AG08395 (cell line): ENCODE measurements around the gene STIM1.
A peak's percentile ranks its signal among the peaks of the same experiment; 100 is the strongest.
"Not testable (repeated sequence)": the region's sequence is repeated elsewhere in the genome, so short reads cannot be mapped to it uniquely, and the experiment has no call there.

ENCODE experiments used
- DNase-seq: peaks from one replicate; pipeline ENCODE4 v3.0.0; 2012; ENCODE audit warnings: mixed read lengths, low spot score

The STIM1 gene

GRCh38 chr11:3885855-3886254 is 30.4 kb downstream of the STIM1 start:
- no peak for DNase-seq

- DNase-seq: no peak
Observed at GRCh38 chr11:3886985-3887384, 31.5 kb downstream of the STIM1 start.

- no peak for DNase-seq
Observed at GRCh38 chr11:3888876-3889275, 33.4 kb downstream of the STIM1 start.

GRCh38 chr11:3890014-3890413 is 34.5 kb downstream of the STIM1 start:
- DNase-seq: no peak

GRCh38 chr11:3890806-3891205 is 35.3 kb downstream of the STIM1 start:
- no peak for DNase-seq

- no peak for DNase-seq
Observed at GRCh38 chr11:3891751-3892150, 36.3 kb downstream of the STIM1 start.

GRCh38 chr11:3892156-3892555 is 36.7 kb downstream of the STIM1 start:
- DNase-seq: no peak

- no peak for DNase-seq
Observed at GRCh38 chr11:3893311-3893710, 37.8 kb downstream of the STIM1 start.

GRCh38 chr11:3894128-3894731 is 38.8 kb downstream of the STIM1 start:
- peak; percentile 42 for DNase-seq

- no peak for DNase-seq
Observed at GRCh38 chr11:3896644-3897043, 41.2 kb downstream of the STIM1 start.

GRCh38 chr11:3900230-3900629 is 44.8 kb downstream of the STIM1 start:
- DNase-seq: not testable (repeated sequence)

GRCh38 chr11:3901249-3902025 is 46.0 kb downstream of the STIM1 start:
- DNase-seq: no peak

GRCh38 chr11:3902441-3902840 is 47.0 kb downstream of the STIM1 start:
- no peak for DNase-seq

- no peak for DNase-seq
Observed at GRCh38 chr11:3903207-3903896, 47.9 kb downstream of the STIM1 start.

GRCh38 chr11:3904228-3904627 is 48.8 kb downstream of the STIM1 start:
- DNase-seq: no peak

GRCh38 chr11:3905080-3905953 is 49.9 kb downstream of the STIM1 start:
- peak; percentile 84 for DNase-seq

- no peak for DNase-seq
Observed at GRCh38 chr11:3906166-3906565, 50.7 kb downstream of the STIM1 start.

GRCh38 chr11:3907590-3907989 is 52.1 kb downstream of the STIM1 start:
- no peak for DNase-seq

GRCh38 chr11:3909901-3910300 is 54.4 kb downstream of the STIM1 start:
- DNase-seq: no peak

GRCh38 chr11:3911908-3912505 is 56.5 kb downstream of the STIM1 start:
- no peak for DNase-seq

- DNase-seq: no peak
Observed at GRCh38 chr11:3913921-3914320, 58.5 kb downstream of the STIM1 start.

- no peak for DNase-seq
Observed at GRCh38 chr11:3914805-3915204, 59.3 kb downstream of the STIM1 start.
